ENCODE measurements around the gene MFGE8.
"Not testable (repeated sequence)": the region's sequence is repeated elsewhere in the genome, so short reads cannot be mapped to it uniquely, and the experiment has no call there.

MFGE8 gene, protein sequence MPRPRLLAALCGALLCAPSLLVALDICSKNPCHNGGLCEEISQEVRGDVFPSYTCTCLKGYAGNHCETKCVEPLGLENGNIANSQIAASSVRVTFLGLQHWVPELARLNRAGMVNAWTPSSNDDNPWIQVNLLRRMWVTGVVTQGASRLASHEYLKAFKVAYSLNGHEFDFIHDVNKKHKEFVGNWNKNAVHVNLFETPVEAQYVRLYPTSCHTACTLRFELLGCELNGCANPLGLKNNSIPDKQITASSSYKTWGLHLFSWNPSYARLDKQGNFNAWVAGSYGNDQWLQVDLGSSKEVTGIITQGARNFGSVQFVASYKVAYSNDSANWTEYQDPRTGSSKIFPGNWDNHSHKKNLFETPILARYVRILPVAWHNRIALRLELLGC

DNA sequence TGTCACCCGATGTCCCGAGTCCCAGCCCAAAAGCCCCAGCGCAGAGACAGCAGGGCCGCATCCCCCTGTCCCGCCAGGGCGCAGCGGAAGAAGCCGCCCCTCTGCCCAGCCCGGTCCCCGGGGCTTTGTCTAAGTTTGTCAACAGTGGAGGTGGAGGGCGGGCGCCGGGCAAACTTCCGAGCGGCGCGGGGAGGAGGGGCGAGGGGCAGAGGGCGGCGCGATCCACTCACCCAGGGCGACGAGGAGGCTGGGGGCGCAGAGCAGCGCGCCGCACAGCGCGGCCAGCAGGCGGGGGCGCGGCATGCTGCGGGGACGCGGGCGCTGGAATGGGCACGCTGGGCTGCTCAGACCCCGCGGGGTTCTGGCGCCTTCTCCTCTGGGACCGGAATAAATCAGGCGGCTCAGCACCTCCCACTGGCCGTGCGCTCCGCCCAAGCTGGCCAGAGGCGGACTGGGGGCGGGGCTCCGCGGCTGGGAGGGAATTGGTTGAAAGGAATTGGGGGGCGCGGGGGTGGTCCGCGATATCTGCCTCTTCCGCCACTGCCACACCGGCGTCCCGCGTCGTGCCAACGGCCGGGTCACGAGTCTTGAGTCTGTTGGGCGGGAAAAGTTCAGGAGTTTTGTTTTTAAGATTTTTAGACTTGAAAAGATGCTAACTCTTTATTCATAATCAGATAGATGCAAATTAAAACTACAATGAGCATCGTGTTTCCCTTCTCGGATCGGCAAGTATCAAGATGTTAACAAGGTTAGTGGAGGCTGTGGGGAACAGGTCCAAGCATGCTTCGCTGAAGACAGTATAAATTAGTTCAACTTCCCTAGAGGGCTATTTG is at the start of gene MFGE8:
Gene MFGE8, minus strand, starts transcription at position 363 of the 833 bp plus-strand sequence. Its CDS starts 60 bp downstream, at position 303.
- DNase-seq, result peak; percentile 71

DNA sequence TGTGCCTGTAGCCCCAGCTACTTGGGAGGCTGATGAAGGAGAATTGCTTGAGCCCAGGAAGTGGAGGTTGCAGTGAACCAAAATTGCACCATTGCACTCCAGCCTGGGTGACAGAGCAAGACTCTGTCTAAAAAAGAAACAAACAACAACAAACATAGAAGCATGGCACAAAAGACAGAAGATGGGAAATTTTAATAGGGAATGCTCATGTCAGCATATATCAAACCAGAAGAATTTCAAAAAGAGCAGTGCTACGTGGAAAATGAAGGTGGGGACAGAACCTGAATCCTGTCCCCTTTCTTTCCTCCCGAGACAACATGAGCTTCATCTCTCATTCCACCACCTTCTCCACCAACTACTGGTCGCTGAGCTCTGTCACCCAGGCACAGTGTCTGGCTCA is 46.3 kb upstream of the MFGE8 start:
- no peak for DNase-seq

DNA sequence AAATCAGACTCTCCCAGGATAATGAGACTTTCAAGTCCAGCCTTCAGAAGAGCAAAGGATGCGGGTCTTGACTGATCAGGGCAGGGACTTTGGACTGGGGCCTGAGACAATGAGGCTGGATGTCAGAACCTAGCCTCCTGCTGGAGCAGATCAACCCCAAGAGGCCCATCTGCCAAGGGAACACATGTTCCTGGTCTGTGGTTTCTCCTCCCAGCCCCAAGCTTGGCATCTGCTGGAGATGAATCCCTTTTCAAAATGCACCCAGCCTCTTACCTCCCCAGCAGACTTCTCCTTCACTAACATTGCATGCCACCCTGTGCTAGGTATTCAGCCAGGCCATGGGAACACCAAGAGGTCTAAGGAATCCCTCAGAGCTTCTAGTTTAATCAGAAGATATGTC is 43.7 kb upstream of the MFGE8 start:
- DNase-seq, result no peak

DNA sequence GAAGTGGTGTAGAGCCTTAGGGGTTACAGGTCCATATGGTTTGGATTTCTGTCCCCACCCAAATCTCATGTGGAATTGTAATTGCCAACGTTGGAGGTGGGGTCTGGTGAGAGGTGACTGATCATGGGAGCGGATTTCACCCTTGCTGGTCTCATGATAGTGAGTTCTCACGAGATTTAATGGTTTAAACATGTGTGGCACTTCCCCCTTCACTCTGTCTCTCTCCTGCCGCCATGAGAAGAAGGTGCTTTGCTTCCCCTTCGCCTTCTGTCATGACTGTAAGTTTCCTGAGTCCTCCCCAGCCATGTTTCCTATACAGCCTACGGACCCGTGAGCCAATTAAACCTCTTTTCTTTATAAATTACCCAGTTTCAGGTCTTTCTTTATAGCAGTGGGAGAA is 43.1 kb upstream of the MFGE8 start:
- no peak for DNase-seq

DNA sequence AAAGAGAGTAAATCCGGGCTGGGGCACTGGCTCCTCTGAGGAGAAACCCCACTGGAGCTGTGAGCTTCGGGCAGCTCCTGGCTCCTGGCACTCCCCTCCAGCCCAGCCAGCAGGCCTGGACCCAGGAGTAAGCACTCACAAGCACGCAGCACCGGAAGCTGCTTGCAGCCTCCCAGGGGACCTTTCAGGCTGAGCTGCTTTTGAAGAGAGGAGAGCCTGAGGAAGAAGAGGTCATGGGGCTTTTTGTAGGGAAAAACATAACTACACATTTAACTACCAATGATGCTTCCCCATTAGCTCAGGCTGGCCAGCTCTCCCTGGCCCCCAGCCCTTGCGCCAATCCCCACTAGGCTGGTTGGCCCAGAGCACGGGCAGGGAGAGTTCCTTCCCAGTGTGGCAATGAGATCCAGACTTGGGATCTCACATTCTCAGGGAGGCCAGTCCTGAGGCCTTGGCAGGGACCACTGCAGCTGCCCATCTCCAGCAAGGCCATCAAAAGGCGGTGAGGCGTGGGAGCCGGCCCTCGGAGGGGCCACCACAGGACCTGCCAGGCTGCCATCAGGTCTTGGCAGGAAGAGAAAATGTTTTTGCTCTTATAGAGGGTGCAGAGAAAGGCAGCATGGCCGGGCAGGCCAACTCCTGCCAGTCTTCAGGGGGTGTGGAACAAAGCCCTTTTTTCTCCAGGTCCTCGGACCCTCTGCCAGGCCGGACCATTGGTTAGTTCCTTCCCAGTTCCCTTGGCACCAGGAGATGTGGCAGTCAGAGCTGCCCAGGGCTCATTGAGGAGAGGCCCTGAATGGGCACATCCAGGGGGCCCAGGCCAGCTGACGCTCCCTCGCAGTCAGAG is 41.5 kb upstream of the MFGE8 start:
- DNase-seq, result no peak

DNA sequence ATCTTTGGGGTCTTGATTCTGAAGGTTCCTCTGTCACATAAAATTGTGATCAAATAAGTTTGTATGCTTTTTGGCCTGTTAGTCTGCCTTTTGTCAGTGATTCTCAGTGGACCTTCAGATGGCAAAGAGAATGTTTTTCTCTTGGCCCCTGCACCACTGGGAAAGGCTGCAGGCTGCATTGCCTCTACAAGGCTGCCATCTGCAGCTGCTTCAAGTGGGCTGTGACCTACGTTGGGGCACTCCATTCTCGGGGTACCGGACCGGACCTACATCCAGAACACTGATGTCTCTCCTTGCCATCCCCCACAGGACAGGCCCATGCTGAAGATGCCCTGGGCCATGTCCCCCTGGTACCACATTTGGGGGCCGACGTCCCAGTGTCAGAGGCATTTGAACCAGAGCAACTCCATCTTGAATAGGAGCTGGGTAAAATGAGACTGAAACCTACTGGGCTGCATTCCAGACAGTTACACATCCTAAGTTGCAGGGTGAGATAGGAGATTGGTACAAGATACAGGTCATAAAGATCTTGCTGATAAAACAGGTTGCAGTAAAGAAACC is 37.5 kb upstream of the MFGE8 start:
- no peak for DNase-seq

DNA sequence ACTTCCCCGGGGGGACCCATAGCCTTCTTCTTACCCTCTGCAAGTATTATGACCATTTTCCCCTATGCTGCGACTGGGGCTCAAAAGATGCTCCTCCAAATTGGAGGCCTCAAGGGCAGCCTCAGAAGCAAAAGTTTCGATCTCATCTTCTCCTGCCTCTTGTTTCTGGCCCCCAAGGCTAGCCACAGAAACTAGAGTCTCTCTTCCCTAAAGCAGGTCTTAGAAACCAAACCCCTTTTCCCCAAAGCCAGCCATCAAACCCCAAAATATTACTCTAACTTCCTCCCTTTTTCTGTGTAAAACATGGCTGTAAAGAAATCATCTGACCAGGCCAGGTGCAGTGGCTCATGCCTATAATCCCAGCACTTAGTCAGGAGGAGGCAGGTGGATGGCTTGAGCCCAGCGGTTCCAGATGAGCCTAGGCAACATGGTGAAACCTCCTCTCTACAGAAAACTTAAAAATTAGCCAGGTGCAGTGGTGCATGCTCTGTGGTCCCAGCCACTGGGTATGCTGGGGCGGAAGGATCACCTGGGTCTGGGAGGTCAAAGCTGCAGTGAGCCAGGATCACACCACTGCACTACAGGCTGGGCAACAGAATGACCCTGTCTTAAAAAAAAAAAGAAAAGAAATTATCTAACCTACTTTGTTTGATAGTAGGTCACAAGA is 36.7 kb upstream of the MFGE8 start:
- no peak for DNase-seq

DNA sequence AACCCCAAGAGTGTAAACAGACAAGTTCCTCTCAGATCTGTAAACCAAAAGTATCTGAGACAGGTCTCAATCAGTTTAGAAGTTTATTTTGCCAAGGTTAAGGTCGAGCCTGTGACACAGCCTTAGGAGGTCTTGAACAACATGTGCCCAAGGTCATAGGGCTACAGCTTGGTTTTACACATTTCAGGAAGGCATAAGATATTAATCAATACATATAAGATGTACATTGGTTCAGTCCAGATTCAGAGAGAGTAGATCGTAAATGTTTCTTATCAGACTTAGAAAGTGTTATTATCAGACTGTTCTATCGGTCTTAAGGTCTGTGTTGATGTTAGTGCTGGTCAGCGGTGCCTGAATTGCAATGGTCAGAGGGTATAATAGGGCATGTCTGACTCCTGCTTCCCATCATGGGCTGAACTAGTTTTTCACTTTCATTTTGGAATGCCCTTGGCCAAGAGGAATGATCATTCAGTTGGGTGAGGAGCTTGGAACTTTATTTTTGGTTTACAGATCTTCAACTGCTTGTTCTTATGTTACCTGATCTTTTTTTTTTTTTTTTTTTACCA is 27.0 kb upstream of the MFGE8 start:
- DNase-seq, result no peak

DNA sequence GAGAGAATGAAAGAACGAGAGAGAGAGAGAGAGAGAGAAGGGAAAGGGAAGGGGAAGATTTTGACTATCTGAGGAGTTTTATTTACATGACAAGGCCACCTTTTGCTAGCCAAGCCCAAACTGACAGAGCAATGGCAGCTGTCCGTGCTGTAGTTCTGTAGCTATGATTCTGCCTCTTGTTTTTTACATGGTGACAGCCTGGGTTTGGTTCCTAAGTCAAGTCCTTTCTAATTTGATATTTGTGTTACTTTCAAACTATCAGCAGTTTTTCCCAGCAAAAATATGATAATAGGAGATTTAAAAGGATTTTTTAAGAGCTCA is 26.3 kb upstream of the MFGE8 start:
- DNase-seq, result no peak

DNA sequence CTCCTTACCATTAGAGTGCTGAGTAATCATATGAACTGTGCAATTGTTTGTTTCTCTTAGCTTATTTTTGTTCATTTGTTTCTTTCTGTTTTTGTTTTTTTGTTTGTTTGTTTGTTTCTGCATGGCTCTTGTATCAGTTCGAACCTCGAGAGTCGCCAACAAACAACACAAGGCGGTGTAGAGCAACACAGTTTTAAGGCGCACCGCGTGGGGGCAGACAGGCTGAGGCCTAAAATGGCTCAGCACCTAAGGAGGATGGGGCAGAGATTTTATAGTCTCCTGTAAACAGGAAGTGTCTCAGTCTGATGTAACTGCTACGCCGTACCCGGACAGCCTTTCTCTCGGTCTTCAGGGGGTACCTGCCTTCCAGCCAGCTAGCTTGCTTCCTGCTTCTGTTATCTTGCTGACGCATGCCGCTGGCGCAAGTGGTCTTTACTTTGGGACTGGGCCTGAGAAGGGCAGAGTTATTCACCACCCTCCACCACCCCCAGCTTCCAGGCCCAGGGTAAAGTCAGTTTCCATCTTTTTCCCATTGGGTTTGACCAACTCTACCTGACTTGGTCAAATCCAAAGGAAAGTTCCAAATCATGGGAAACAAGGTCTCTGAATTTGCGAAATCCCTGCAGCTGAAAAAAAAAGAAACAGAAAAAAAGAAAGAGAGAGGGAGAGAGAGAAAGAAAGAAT is 25.8 kb upstream of the MFGE8 start:
- DNase-seq, result no peak

DNA sequence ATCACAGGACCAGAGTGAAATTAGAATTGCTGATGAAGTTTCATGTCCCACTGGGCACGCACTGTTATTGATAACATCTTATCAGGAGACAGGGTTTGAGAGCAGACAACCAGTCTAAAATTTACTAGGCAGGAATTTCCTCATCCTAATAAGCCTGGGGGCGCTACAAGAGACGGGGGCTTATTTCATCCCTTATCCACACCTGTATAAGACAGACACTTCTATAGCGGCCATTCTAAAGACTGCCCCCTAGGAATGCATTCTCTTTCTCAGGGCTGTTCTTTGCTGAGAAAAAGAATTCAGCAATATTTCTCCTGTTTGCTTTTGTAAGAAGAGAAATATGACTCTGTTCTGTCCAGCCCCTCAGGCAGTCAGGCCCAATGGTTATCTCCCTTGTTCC is 21.3 kb upstream of the MFGE8 start:
- DNase-seq, result not testable (repeated sequence)

DNA sequence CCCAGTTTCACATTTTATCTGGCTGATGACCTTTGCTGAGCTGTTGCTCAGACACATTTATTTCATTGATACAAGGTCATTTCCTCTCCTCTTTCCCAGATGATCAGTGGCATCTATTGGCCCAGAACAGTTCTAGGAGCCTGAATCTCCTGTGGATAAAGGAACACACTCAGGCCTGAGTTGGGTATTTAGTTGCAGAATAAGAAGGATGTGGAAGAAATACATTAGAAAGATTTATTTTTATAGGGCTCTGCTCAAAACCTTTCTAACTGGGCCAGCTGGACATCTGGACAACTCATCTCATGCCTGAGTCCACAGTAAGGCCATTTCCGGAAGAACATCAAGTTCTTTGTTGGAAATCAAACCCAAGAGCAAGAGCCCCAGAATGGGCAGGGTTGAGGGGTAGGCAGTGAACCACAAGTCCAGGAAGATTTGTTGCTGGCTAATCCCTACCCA is 19.7 kb upstream of the MFGE8 start:
- no peak for DNase-seq

DNA sequence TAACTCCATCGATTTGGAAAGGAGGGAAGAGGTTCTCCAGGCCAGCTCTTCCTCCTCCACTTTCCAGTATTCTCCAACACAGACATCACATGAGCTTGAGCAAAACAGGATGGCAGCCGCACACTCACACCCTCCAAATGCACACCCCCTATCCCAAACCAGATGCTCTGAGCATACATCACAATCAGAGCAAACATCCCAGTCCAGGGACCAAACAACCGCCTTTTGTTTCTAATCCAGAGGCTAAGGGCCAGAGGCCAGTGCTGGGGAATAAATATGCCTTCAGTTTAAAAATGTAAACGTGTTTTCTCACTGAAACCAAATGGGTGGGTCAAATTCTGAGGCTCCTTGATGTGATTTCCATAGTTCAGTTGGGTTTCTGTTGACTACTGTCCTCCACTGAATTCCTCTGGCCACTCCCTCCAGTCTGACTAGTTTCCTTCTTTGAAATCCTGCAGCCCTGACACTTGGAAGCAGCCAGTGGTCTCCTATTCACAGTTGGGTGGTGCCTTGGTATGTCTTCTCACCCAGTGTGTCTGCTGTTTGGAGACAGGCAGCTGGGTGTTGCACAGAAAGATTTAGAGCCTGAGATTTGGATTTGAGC is 19.2 kb upstream of the MFGE8 start:
- no peak for DNase-seq

DNA sequence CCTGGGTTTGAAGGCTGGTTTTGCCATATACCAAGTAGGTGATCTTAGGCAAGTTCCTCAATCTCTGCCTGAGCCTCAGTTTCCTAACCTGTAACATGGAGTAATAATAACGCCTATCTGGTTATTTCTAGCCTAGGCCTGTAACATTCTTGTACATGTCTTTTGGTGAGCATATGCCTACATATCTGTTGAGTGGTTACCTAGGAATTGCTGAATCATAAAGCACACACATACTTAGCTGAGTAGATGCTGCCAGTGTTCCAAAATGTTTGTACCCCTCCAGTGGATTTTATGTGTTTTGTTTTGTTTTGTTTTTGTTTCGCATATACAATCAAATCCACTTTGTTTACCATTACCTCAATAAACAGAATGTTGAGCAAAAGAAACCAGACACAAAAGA is 17.4 kb upstream of the MFGE8 start:
- DNase-seq, result no peak

DNA sequence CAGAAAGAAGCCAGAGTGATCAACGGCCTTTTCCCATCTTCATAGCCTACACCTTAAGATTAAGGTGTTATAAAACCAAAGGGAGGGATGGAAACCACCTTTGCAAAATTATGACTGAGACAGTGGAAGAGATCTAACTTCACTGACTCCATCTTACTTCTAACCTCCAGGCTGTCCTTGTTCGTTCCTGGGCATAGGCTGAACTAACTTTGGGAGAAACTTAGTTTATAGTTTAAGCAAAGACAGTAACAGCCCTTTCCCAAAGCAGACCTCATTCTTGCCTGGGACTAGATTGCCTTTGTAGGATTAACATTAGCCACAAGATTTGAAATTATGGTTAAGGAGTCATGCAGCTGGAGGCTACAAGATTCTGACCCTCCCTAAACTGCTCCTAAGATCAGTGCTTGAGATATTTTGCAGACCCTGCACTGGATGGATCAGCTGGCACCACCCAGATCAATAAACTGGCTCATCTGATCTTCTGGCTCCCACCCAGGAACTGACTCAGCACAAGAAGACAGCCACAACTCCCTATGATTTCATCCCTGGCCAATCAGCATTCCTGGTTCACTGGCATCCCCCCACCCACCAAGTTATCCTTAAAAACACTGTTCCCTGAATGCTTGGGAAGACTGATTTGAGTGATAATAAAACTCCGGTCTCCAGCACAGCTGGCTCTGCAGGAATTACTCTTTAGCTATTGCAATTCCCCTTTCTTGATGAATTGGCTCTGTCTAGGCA is 16.3 kb upstream of the MFGE8 start:
- not testable (repeated sequence) for DNase-seq

DNA sequence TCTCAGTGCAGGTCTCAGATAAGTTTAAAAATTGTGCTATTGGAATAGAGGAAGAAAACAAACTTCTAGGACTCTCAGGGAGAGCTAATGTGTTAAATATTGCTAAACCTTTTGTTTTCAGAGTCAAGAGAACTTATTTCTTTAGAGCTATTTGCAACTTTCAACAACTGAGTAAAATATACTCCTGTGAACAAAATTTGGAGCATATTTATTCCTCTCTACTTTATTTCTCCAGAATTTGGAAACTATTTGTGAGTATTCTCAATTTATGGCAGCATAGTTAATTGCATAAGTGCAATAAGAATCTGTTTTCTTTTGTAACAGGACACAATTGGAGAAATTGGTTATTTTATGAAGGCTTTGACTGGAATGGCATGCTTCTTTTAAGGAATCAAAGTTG is 15.0 kb upstream of the MFGE8 start:
- DNase-seq, result not testable (repeated sequence)

DNA sequence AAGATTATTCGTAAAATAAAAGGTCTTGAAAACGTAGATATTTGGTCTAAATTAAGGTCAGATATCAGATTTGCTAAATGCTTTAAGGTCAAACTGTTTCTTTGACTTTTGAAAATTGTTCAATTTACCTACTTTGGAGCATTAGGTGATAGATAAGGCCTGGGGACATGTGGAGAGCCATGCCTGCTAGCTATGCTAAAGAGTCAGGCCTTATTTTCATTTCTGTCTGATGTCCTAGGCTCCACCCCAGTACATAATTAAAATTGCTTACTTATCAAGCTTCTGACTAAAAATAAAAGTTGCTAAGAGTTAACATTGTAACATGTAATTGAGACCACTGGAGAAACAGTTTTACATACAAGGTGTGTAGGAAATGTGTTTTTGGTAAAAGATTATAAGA is 12.5 kb upstream of the MFGE8 start:
- not testable (repeated sequence) for DNase-seq

DNA sequence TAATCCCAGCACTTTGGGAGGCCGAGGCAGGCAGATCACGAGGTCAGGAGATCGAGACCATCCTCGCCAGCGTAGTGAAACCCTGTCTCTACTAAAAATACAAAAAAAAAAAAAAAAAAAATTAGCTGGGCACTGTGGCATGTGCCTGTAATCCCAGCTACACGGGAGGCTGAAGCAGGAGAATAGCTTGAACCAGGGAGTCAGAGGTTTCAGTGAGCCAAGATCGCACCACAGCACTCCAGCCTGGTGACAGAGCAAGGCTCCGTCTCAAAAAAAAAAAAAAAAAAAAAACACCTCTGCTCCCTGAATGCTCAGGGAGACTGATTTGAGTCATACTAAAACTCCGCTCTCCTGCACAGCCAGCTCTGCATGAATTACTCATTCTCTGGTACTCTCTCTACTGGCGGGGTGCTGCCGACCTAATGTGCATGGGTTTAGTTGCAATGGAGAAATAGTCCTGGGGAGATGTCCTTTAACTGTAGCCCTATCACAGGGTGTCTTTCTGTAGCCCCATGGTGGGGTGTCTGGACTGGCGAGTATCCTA is 7.8 kb upstream of the MFGE8 start:
- not testable (repeated sequence) for DNase-seq

DNA sequence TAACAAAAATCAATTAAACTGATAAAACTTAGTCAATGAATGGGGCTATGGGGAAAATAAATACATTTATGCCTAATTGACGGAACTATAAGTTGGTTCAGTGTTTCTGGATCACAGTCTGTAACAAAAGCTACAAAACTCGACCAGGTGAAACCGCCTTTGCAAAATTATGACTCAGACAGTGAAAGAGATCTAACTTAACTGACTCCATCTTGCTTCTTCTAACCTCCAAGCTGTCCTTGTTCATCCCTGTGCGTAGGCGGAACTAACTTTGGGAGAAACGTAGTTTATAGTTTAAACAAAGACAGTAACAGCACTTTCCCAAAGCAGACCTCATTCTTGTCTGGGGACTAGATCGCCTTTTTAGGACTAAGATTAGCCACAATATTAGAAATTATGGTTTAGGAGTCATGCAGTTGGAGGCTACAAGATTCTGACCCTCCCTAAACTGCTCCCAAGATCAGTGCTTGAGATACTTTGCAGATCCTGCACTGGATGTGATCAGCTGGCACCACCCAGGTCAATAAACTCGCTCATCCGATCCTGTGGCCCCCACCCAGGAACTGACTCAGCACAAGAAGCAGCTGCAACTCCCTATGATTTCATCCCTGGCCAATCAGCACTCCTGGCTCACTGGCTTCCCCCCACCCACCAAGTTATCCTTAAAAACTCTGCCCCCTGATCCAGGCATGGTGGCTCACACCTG is 7.2 kb upstream of the MFGE8 start:
- no peak for DNase-seq
